Fibroblast of lung (primary cell): ENCODE measurements around the gene GGT1.

Source experiments
- CTCF ChIP-seq, 2 donors: IDR thresholded peaks in 1 of 2; conservative IDR thresholded peaks in 1 of 2; 1 replicate in 1 of 2; 2 replicates in 1 of 2; pipeline ENCODE4 v1.5.1; 2011 to 2012; ENCODE audit warnings: low read length in 2 of 2, control low read depth in 1 of 2, inconsistent platforms in 1 of 2, low read depth in 1 of 2, mild to moderate bottlenecking in 1 of 2
- EZH2 ChIP-seq: IDR thresholded peaks from 2 replicates; pipeline ENCODE4 v1.5.1; 2012; ENCODE audit warnings: low read length, control low read depth, mild to moderate bottlenecking; ENCODE audit errors: missing control alignments

GRCh38 chr22:24578355-24579257 lies 24.4 kb upstream of the GGT1 start:
- TF ChIP-seq CTCF (conservative IDR thresholded peaks at IDR 0.05 in 1 of 2, IDR thresholded peaks at IDR 0.05 in 1 of 2; ENCODE audit: low read depth in 1 of 2, low read length in 2 of 2), result no peak
- no peak for TF ChIP-seq EZH2
